Panc1 (cell line): ENCODE results near the gene NEK5. TPM values are rescaled to one million over a fixed set of nuclear protein-coding genes. Genes with fewer than 3 reads are reported as not detected.
"Not testable (repeated sequence)": the region's sequence is repeated elsewhere in the genome, so short reads cannot be mapped to it uniquely, and the experiment has no call there.

Experiments used
- ATAC-seq: fragments of 200-7000 bp; cut with Tn5 transposase; 2 replicates; pipeline ENCODE4 v1.9.1; 2020; ENCODE audit warnings: mild to moderate bottlenecking, moderate library complexity
- BruUV-seq: library from RNA; stranded (reverse); fragments of 400-500 nt; replicated peaks from 2 replicates; lab custom pipeline; 2021; lab: Mats Ljungman, UMichigan
- CTCF ChIA-PET: fragments of 300-600 bp; sonication (Branson Sonifier 250); formaldehyde crosslinking; loops from one replicate; lab custom pipeline; 2022; ENCODE audit warnings: antibody characterized with exemption; lab: Charles Lee
- POLR2A ChIA-PET: fragments of 300-600 bp; sonication (Branson Sonifier 250); formaldehyde crosslinking; loops from one replicate; lab custom pipeline; 2022; ENCODE audit warnings: antibody characterized with exemption; lab: Charles Lee
- DNase-seq: peaks from one replicate; pipeline ENCODE4 v3.0.0-alpha.2; 2010; ENCODE audit warnings: low read depth, low spot score
- H3K27ac ChIP-seq: 2 replicates; pipeline ENCODE4 v1.5.1; 2011; ENCODE audit warnings: mild to moderate bottlenecking, low read length, inconsistent platforms
- H3K27me3 ChIP-seq: fragments of 200-500 bp; sonication (Bioruptor generic); 2 replicates; pipeline ENCODE4 v1.6.0; 2014; ENCODE audit warnings: low read length, inconsistent platforms; ENCODE audit not compliant: control insufficient read depth, insufficient read depth
- H3K36me3 ChIP-seq: fragments of 200-500 bp; sonication (Bioruptor generic); 2 replicates; pipeline ENCODE4 v1.5.1; 2014; ENCODE audit warnings: inconsistent platforms, mild to moderate bottlenecking, low read length, moderate library complexity; ENCODE audit not compliant: control insufficient read depth, insufficient read depth
- H3K4me1 ChIP-seq: 2 replicates; pipeline ENCODE4 v1.5.1; 2011; ENCODE audit warnings: inconsistent platforms, mild to moderate bottlenecking, low read length, moderate library complexity; ENCODE audit not compliant: control insufficient read depth, insufficient read depth
- H3K4me3 ChIP-seq, 2 experiments: 2 replicates each; pipeline ENCODE4 v1.5.1; 2011 to 2012; ENCODE audit warnings: low read depth in 2 of 2, low read length in 2 of 2, mild to moderate bottlenecking in 2 of 2, inconsistent platforms in 1 of 2, moderate library complexity in 1 of 2
- H3K9me3 ChIP-seq: fragments of 200-500 bp; sonication (Bioruptor generic); 2 replicates; pipeline ENCODE4 v1.5.1; 2014; ENCODE audit warnings: low read depth, mild to moderate bottlenecking, inconsistent platforms, low read length, moderate library complexity; ENCODE audit not compliant: control insufficient read depth, insufficient read depth
- CTCF ChIP-seq: fragments of 450-650 bp; IDR thresholded peaks from 2 replicates; pipeline ENCODE4 v1.5.1; 2017; ENCODE audit warnings: mild to moderate bottlenecking
- POLR2AphosphoS5 ChIP-seq: IDR thresholded peaks from 2 replicates; pipeline ENCODE4 v1.6.1; 2012; ENCODE audit warnings: mild to moderate bottlenecking, low read depth, low read length, moderate library complexity
- REST ChIP-seq, 2 experiments: IDR thresholded peaks; 2 replicates each; pipeline ENCODE4 v1.6.1; 2011 to 2012; ENCODE audit warnings: low read depth in 2 of 2, control low read depth in 1 of 2, low read length in 1 of 2, mild to moderate bottlenecking in 1 of 2, moderate library complexity in 1 of 2; ENCODE audit not compliant: insufficient read depth in 1 of 2
- SIN3A ChIP-seq: IDR thresholded peaks from 2 replicates; pipeline ENCODE4 v1.6.1; 2012; ENCODE audit warnings: low read depth, mild to moderate bottlenecking, low read length, moderate library complexity, borderline replicate concordance; ENCODE audit not compliant: insufficient read depth
- TCF7L2 ChIP-seq: IDR thresholded peaks from 2 replicates; pipeline ENCODE4 v1.6.1; 2011; ENCODE audit warnings: mild to moderate bottlenecking, low read depth, low read length, inconsistent platforms
- in situ Hi-C: cut with HindIII; loops from 2 replicates; pipeline ENCODE4 v1.10.0; 2016; ENCODE audit warnings: low sequenced_read_pairs, low pct_unique_long_range_greater_than_20kb
- intact Hi-C: fragments of 100-400 bp; cut with micrococcal nuclease; formaldehyde crosslinking; loops from one replicate; pipeline ENCODE4 v1.10.0; 2022; ENCODE audit not compliant: unreplicated experiment
- total RNA-seq: library from RNA; stranded (reverse); gene quantifications from one replicate; pipeline ENCODE4 v1.2.1, GENCODE V29; 2021; ENCODE audit not compliant: unreplicated experiment

NEK5 gene
- total RNA-seq, 1 experiment from 2014 or later = 0.08 TPM

DNA sequence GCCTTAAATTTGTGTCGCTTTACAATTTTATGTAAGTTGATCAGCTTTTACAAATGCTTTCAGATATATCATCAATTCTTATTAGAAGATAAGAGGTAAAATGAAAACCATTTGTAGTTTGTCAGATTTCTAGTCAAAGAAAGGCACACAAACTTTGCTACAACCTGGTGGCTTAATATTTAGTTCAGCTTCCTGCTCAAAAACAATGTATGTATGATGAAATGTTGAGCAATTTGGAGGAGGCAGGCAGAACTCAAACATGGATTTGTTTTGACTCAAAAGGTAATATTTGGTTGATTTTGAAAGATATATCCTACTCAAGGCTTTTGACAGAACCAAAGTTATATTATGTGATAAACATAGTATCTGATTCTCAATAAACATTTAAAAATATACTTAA is 24.2 kb downstream of the NEK5 start:
- Histone ChIP-seq H3K4me1 (no peaks in the 10 kb centered on the region), H3K9me3 (no peaks in the 10 kb centered on the region), H3K27me3 (no peaks in the 10 kb centered on the region), H3K27ac (no peak overlapping the region), H3K4me3 (no peak overlapping the region), H3K36me3 (no peaks in the 10 kb centered on the region)
- TF ChIP-seq REST (IDR thresholded peaks at IDR 0.05; ENCODE audit: insufficient read depth in 1 of 2, low read depth in 2 of 2, low read length in 1 of 2) (no peak), TCF7L2 (no peak), SIN3A (no peak), CTCF (no peak), POLR2AphosphoS5 (no peak)
- ATAC-seq (no peak), DNase-seq (no peak)
- intact Hi-C loops (no loop called here), in situ Hi-C loops (no loop called here)
- BruUV-seq = no TSS peak
- ChIA-PET CTCF (no interaction called here), POLR2A (no interaction called here)

GRCh38 chr13:52103386-52103785 is 25.5 kb downstream of the NEK5 start:
- no peaks in the 10 kb centered on the region for H3K9me3 ChIP-seq
- ChIA-PET CTCF (no interaction called here), POLR2A (no interaction called here)
- intact Hi-C loops (no loop called here), in situ Hi-C loops (no loop called here)
- H3K4me1 ChIP-seq = no peaks in the 10 kb centered on the region
- H3K36me3 ChIP-seq = no peaks in the 10 kb centered on the region
- H3K27me3 ChIP-seq = no peaks in the 10 kb centered on the region
- TF ChIP-seq TCF7L2 = no peak
- no peak for TF ChIP-seq CTCF
- no peak for TF ChIP-seq SIN3A
- no peak for TF ChIP-seq POLR2AphosphoS5
- TF ChIP-seq REST (IDR thresholded peaks at IDR 0.05; ENCODE audit: insufficient read depth in 1 of 2, low read depth in 2 of 2, low read length in 1 of 2) = no peak
- DNase-seq (no peak), ATAC-seq (no peak)
- no peak overlapping the region for H3K4me3 ChIP-seq
- no peak overlapping the region for H3K27ac ChIP-seq
- BruUV-seq = no TSS peak

GRCh38 chr13:52102423-52102822 is 26.4 kb downstream of the NEK5 start:
- H3K4me1 ChIP-seq, BruUV-seq, H3K27me3 ChIP-seq, H3K9me3 ChIP-seq, DNase-seq, CTCF ChIA-PET, H3K36me3 ChIP-seq, H3K27ac ChIP-seq, H3K4me3 ChIP-seq, in situ Hi-C loops, POLR2A ChIA-PET, ATAC-seq, intact Hi-C loops: not testable (repeated sequence)
